ENCODE results near the gene NRXN3.

GRCh38 chr14:79896009-79896408 is 1725.8 kb downstream of the NRXN3 start:
- no peak for TF ChIP-seq GMEB2 (CRISPR knock-in tag; IDR thresholded peaks at IDR 0.05; ENCODE audit: low read depth)
- no peak for TF ChIP-seq ZNF24 (IDR thresholded peaks at IDR 0.05)
- TF ChIP-seq AHDC1 (CRISPR knock-in tag; IDR thresholded peaks at IDR 0.05; ENCODE audit: borderline replicate concordance) = no peak
- no peak for TF ChIP-seq HNRNPH1 (optimal IDR thresholded peaks at IDR 0.05; ENCODE audit: low read depth, low read length)
- no peak for TF ChIP-seq HBP1 (CRISPR knock-in tag; IDR thresholded peaks at IDR 0.05; ENCODE audit: low read depth)
- no peak for TF ChIP-seq ZNF256 (CRISPR knock-in tag; conservative IDR thresholded peaks at IDR 0.05)
- TF ChIP-seq CEBPG (CRISPR knock-in tag; IDR thresholded peaks at IDR 0.05) = no peak
- TF ChIP-seq KLF13 (CRISPR knock-in tag; IDR thresholded peaks at IDR 0.05) = no peak
- no peak for TF ChIP-seq ZNF766 (CRISPR knock-in tag; IDR thresholded peaks at IDR 0.05; ENCODE audit: borderline replicate concordance)

Data from HepG2 (cell line).